ENCODE measurements around the gene GOLGA5.
A peak's percentile ranks its signal among the peaks of the same experiment; 100 is the strongest.
"Not testable (repeated sequence)": the region's sequence is repeated elsewhere in the genome, so short reads cannot be mapped to it uniquely, and the experiment has no call there.

GOLGA5 gene

DNA sequence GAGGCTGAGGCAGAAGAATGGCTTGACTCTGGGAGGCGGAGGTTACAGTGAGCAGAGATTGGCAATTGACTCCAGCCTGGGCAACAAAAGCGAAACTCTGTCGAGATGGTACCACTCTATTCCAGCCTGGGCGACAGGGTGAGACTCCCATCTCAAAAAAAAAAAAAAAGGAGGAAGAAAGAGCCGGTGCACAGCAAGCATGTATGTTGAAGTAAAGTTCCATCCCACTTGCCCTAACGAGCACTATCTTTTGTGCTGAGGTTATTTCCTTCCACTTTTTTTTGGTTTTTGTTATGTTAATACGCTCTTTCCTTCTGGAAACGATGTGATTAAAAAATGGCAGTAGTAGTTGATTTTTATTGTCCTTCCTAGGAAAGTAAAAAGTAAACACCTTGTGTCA lies 19.5 kb upstream of the GOLGA5 start:
- FAIRE-seq (no peak), DNase-seq (ENCODE audit: extremely low spot score, insufficient read length, low read depth) (no peak)

DNA sequence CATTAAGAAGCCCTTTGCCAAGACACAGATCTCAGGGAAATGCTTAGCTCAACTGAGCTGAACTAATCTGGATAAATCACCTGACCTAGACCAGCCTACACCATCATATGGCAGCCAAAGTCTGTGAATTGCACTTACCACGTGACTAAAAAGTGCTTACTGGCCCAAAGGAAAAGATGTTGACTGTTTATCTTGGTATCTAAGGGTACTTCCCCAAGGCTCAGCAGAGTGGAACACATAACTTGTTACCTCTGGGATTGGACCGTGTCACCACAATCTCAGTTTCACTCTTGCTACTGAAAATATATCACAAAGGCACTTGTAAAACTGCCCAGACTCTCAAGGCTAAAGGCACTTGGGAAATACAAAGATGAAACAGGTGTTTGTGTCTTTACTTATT lies 18.8 kb upstream of the GOLGA5 start:
- not testable (repeated sequence) for DNase-seq (ENCODE audit: extremely low spot score, insufficient read length, low read depth)
- FAIRE-seq = peak; percentile 99

DNA sequence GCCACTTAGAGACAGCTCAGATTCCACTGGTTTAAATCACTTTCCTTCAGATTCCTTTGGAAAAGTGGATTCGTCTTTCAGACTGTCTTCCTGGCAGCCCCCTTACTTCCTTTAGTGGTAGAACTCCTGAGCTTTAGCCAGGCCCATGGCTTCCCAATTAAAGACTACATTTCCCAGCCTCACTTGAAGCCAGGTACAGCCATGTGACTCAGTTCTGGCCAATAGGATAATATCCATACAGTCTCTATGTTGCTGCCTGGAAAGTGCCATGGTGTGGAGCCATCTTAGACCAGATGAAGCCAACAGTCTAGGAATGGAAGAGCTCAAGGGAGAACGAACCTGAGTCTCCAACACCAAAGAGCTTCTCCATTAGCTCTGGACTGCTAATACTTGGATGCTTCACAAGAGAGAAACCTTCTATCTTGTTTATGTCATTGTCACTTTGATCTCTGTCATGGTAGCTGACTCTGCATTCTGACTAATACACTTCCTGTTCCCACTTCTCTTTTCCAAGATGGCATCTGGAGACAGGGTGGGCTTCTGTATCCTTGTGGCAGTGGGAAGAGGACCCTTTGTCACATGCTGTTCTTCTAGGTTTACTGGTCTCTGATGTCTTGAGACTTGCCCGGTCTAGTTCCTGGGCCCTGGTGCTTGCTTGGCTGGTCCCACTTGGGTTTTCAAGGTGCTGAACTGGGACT lies 15.1 kb upstream of the GOLGA5 start:
- not testable (repeated sequence) for DNase-seq (ENCODE audit: extremely low spot score, insufficient read length, low read depth)
- FAIRE-seq = peak; percentile 92

DNA sequence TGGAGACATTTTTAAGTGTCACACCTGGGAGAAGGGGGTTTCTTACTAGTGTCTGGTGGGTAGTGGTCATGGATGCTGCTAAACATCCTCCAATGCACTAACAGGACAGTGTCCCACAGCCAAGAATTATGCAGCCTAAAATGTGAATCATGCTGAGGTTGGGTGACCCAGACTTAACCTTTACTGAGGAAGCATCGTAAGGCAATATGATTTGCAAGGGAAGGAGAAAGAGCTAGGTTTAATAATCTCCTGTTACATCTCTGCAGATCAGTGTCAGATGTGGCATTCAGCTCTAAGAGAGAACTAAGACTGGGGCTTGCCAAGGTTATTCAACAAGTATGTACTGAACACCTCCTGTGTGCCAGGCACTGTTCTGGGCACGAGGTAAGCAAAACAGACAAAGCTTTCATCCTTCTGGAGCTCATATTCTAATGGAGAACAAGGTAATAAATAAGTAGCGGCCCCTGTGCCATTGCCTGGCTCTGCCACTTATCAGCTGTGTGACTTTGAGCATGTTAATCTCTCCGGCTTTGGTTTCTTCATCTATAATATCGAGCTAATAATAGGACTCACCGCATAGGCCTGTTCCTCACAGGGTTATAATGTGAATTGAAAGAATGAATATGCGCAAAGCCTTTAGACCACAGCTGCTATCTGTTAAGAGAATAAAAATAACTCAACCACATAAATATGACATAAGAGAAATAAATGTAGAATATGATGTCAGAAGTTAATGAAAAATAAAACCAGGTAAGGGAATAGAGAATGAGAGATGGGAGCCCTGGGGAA lies 13.5 kb upstream of the GOLGA5 start:
- DNase-seq (ENCODE audit: extremely low spot score, insufficient read length, low read depth) (no peak), FAIRE-seq (no peak)

DNA sequence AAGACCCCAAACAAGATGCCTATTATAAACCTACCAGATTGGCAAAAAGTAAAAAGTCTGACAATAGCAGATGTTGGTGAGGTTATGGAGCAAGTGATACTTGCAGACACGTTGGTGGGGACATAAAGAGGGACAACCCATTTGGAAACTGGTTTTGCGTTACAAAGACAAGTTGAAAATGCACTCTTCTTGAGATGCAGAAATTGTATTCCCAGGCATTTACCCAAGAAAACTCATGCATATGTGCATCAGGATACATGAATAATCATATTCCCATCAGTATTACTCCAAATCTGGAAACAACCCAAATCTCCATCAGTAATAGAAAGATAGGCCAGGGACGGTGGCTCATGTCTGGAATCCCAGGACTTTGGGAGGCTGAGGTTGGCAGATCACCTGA lies 12.8 kb upstream of the GOLGA5 start:
- DNase-seq (ENCODE audit: extremely low spot score, insufficient read length, low read depth) (no peak), FAIRE-seq (no peak)

DNA sequence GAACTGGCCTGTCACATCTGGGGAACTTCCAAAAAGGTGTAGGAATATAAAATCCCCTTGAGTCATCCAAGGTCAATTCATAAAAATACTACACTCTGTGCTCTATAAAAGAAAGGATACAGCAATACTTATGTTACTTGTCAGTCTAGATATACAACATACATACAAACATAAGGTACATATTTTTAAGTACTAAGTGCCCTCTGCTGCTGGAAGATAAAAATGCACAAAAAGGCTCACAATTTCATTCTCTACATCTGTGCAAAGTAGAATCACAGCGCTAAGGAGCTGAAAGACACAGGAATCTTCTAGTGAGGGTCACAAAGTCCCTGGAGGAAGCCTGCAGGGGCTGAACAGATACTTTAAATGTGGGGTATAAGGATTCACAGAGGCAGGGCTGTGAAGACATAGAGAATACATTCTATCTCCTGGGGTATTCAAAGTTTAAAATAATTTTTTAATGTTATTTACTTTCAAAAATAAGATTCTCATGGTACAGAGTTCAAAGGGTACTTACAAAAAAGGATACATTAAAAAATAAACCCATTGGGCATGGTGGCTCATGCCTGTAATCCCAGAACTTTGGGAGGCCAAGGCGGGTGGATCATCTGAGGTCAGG lies 10.2 kb upstream of the GOLGA5 start:
- no peak for DNase-seq (ENCODE audit: extremely low spot score, insufficient read length, low read depth)
- peak; percentile 92 for FAIRE-seq

DNA sequence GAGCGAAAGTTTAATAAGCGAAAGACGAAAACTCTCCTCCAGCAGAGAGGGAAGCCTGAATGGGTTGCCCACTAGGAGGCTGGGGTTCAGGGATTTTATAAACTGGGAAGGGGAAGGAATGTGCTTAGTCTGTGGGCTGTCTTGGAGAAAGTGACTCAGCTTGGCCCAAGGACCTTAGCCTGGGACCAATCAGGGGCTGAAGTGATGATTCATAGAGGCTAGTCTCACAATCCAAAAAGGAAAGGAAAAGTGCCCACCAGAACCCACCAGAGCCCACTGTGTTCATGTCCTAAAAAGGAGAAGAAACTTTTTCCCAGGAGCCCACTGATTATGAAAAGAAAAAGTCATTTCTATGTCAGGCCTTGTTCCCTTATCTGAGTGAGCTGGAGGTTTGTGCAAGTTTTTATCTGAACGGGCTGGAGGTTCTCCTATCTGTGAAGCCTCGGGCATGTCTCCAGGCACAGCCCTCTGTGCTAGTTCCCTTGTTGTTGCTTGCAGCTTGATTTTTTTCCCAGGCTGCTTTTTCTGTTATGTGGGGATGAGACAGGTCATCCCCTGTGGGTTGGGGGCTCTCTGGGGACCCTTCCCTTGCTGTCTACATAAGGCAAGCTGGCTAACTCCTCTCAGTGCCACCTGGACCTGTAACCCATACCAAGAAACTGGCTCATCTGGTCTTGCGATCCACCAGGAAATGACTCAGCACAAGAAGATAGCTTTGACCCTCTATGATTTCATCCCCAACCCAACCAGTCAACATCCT lies 8.3 kb upstream of the GOLGA5 start:
- FAIRE-seq (no peak), DNase-seq (ENCODE audit: extremely low spot score, insufficient read length, low read depth) (no peak)

DNA sequence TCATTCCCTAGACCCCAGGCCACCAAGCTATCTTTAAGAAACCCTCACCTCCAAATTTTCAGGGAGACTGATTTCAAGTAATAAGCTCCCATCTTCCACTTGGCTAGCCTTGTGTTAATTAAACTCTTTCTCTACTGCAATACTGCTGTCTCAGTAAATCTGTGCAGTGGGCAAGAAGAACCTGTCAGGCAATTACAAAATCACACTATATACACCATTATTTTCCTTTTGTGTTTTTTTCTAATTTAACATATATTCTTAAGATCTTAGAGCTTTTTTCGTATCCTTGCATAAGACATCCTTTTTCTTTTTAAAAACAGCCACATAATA lies 7.7 kb upstream of the GOLGA5 start:
- FAIRE-seq = no peak

DNA sequence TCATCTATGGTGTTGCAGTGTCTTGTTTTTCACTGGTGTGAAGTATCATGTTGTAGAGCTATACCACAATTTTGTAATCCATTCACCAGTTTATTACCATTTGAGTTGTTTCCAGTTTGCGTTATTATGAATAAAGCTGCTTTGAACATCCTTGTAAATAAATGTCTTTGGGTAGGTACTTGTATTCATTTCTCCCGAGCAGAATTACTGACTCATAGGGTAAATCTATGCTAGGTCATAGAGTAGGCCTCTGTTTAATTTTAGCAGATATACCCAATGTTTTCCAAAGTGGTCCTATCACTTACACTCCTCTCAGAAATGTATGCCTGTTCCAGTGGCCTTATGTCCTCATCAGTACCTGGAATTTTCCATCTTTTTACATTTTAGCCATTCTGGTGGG lies 6.6 kb upstream of the GOLGA5 start:
- no peak for FAIRE-seq
- no peak for DNase-seq (ENCODE audit: extremely low spot score, insufficient read length, low read depth)

More for the DNA sequence above, 7.7 kb upstream of the GOLGA5 start:
- no peak for DNase-seq (ENCODE audit: extremely low spot score, insufficient read length, low read depth)

DNA sequence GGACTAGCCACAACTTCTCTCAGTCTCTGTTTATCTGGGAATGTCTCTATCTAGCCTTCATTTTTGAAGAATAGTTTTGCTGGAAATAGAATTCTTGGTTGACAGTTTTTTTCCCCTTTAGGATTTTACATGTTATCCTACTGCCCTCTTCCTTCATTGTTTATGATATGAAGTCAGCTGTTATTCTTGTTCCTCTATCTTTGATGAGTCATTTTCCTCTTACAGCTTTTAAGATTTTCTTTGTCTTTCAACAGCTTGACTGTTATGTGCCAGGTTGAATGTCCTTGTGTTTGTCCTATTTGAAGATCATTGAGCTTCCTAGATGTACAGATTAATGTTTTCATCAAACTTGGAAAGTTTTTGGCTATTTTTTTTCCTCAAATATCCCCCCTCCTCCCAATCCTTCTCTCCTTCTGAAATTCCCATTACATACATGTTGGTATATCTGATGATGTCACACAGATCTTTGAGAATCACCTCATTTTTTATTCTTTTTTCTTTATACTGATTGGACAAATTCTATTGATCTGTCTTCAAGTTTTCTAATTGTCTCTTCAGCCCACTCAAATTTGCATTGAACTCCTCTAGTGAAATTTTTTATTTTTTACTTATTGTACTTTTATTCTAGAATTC lies 4.5 kb upstream of the GOLGA5 start:
- FAIRE-seq (no peak), DNase-seq (ENCODE audit: extremely low spot score, insufficient read length, low read depth) (no peak)

DNA sequence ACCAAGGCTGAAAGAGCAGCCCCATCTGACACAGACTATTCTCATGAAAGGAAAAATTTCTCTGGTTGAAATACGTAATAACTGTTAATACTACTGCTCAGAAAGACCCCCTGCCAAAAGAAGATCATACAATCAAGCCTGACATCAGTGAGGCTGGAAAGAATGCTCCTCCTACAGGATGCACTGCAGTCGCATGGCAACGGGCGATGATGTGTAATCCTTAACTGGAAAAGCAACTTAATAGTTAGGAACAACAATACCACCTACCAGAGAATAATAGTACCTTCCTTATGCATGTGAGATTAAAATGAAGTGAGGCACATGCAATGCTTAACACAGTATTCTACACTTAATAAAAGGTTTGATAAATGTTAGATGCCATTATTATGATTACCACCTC lies 1.2 kb upstream of the GOLGA5 start:
- FAIRE-seq (no peak), DNase-seq (ENCODE audit: extremely low spot score, insufficient read length, low read depth) (no peak)

DNA sequence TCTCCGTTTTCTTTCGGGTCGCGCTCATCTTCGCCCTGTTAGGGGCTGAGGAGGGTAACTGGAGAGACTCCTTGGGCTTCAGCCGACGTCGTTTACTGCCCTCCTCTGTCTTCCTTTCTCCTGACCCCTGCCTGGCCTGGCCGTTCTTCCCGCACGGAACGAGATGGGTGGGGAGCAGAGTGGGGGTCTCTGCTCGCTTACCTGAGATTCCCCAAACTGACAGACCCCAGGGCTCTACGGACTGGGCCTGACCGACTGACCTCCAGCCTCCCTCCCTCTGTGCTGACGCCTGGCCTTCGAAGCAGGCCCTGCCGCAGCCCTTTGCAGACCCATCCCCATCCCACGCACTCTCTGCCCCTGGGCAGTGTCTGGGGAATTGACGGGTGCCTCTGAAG lies 439 bp downstream of the GOLGA5 start:
- FAIRE-seq = no peak
- no peak for DNase-seq (ENCODE audit: extremely low spot score, insufficient read length, low read depth)

DNA sequence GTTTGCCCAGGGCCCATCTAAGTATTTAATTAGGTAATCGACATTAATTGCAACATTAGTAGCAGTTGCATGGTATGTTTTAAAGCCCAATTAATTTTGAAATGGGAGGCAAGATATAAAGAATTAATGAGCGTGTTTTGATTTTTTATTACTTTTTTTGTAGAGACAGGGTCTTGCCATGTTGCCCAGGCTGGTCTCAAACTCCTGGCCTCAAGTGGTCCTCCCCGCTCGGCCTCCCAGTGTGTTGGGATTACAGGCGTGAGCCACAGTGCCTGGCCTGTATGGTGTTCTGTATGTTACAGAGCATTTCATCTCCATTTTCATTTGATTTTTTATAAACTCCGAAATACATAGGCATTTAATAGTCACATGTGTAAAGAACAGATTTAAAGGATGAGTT lies 856 bp downstream of the GOLGA5 start:
- no peak for FAIRE-seq
- no peak for DNase-seq (ENCODE audit: extremely low spot score, insufficient read length, low read depth)

DNA sequence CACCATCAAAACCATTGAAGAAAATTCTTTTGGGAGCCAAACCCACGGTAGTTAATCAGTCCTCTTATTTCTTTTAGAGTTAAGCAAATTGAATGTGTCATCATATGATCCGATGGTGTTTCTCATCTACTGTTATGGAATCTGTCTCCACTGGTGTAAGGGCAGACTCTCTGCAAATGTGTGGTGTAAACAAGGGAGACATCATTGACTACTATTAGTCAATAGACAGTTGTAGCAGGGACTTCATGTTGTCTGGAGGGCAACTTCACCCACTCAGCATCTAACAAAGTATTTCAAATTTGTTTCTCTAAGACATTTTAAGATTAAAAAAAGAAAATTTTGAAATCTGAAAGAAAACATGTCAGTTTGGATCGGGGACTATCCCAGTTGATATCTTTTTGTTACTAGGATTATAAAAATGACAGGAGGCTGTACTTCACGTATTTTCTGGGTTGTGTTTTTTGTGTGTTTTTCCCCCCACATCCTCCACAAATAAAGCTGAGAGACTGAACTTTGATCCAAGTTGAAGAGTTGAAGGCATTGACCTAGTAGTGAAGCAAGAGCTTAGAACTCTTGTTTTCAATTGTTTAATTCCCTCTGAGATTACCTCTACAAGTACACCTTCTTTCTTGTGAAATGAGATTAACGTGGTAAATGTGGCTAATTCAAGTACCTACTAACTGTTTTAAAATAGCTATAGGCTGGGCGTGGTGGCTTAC lies 4.0 kb downstream of the GOLGA5 start:
- FAIRE-seq (no peak), DNase-seq (ENCODE audit: extremely low spot score, insufficient read length, low read depth) (no peak)

DNA sequence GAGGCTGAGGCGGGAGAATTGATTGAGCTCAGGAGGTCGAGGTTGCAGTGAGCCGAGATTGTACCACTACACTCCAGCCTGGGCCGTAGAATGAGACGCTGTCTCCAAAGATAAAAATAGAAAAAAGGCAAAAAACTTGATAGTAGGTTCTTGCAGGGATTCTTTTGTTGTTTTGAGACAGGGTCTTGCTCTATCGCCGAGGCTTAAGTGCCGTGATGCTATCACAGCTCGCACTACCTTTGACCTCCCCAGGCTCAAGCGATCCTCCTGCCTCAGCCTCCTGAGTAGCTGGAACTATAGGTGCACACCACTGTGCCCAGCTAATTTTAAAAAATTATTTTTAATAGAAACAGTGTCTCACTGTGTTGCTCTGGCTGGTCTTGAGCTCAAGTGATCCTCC lies 4.7 kb downstream of the GOLGA5 start:
- FAIRE-seq (no peak), DNase-seq (ENCODE audit: extremely low spot score, insufficient read length, low read depth) (no peak)

DNA sequence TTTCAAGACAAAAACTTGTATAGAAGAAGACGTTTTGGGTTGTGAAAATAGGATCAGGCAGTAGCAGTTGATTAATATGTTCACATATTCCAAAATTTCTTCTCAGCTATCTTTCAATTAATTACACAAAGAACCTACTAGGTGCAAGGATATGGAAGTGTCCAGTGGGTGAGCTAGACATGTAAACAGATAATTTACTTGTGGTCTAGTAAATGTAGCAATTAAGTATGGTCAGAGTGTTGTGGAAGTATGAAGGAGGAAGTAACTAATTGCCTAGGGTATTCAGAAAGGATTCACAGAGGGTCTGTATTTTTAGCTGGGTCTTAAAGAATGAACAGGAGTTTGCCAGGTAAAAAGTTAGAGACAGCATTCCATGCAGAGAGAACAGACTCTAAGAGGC lies 5.9 kb downstream of the GOLGA5 start:
- DNase-seq (ENCODE audit: extremely low spot score, insufficient read length, low read depth) (no peak), FAIRE-seq (no peak)

DNA sequence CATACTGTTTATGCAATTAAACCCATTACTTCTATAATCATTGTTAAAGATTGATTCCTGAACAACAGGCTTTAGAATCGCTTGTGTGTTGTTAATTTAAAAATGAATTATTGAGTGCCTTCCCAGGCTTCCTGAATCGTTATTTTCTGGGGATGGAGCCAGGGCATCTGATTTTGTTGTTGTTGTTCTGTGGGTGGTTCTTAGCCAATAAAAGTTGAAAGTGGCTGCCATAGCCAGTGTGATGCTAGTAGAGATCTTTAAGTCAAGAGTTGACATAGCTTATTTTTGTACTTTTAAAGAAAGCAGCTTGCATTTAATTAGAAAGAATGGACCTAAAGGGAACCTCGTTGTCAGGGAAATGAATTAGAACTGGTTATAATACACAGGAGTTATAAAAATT lies 6.4 kb downstream of the GOLGA5 start:
- no peak for FAIRE-seq

DNA sequence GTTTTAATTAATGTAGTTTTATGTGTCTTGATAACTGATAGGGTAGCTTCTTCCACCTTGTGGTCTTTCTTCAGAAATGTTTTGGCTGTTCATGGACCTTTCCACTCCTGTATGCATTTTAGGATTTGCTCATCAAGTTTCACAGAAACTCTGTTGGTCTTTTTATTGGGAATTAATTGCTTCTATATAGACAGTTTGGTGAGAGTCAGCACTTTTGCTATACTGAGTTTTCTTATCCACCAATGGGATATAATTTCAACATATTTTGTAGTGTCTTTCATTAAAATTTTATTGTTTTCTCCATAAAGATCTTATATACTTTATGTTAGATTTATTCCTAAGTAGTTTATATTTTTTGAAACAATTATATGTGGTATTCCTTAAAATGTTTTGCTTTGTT lies 7.8 kb downstream of the GOLGA5 start:
- DNase-seq (ENCODE audit: extremely low spot score, insufficient read length, low read depth) (no peak), FAIRE-seq (no peak)

More for the DNA sequence above, 6.4 kb downstream of the GOLGA5 start:
- DNase-seq (ENCODE audit: extremely low spot score, insufficient read length, low read depth) = no peak

DNA sequence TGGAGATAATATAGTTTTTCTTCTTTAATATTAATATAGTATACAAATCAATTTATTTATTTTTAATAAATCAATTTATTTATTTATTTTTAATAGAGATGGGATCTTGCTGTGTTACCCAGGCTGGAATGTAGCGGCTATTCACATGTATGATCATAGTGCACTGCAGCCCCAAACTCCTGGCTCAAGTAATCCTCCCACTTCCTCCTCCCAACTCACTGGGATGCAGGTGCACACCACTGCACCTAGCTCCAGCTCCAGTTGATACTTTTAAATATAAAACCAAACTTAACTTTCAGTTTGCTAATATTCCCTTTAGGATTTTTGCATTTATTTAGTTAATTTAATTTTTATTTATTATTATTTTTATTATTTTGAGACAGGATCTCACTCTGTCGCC lies 8.6 kb downstream of the GOLGA5 start:
- FAIRE-seq (no peak), DNase-seq (ENCODE audit: extremely low spot score, insufficient read length, low read depth) (no peak)

DNA sequence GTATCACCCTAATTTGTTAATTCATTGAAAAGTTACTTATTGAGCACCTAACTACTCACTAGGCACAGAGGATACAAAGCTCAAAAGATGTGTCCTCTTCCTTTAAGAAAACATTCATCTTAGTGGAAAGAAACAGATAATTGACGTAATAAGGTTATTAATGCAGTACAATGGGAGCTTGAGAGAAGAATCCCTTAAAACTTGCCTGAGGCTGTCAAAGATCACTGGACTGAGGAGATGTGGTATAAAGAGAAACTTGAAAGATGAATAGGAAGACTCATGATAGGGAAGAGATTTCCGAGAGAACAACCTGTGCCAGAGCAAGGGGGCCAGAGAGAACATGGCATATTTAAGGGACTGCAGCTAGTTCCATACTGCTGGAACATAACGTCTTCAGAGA lies 19.1 kb downstream of the GOLGA5 start:
- no peak for DNase-seq (ENCODE audit: extremely low spot score, insufficient read length, low read depth)
- FAIRE-seq = no peak

Measured in GM18507 (cell line).